Fibroblast of skin of scalp (primary cell): ENCODE results near the gene SLTM.
"Not testable (repeated sequence)": the region's sequence is repeated elsewhere in the genome, so short reads cannot be mapped to it uniquely, and the experiment has no call there.

Experiments
- DNase-seq: peaks from one replicate; pipeline ENCODE4 v3.0.0-alpha.2; 2013

The SLTM gene

GRCh38 chr15:58926823-58927222 lies 6.7 kb downstream of the SLTM start:
- no peak for DNase-seq

- peak; percentile 33 for DNase-seq
These were observed 9.2 kb downstream of the SLTM start for GRCh38 chr15:58924327-58924726.

- no peak for DNase-seq
These were observed 9.7 kb downstream of the SLTM start for GRCh38 chr15:58923696-58924300.

GRCh38 chr15:58923284-58923683 lies 10.2 kb downstream of the SLTM start:
- DNase-seq = no peak

GRCh38 chr15:58921267-58921790 lies 12.2 kb downstream of the SLTM start:
- DNase-seq = no peak

GRCh38 chr15:58920447-58920846 lies 13.0 kb downstream of the SLTM start:
- not testable (repeated sequence) for DNase-seq

GRCh38 chr15:58919232-58919631 lies 14.2 kb downstream of the SLTM start:
- no peak for DNase-seq

GRCh38 chr15:58918239-58918638 lies 15.2 kb downstream of the SLTM start:
- no peak for DNase-seq

- not testable (repeated sequence) for DNase-seq
These were observed 15.8 kb downstream of the SLTM start for GRCh38 chr15:58917613-58918129.

- no peak for DNase-seq
These were observed 16.5 kb downstream of the SLTM start for GRCh38 chr15:58916962-58917361.

GRCh38 chr15:58910456-58910855 lies 23.0 kb downstream of the SLTM start:
- DNase-seq = no peak

- no peak for DNase-seq
These were observed 23.9 kb downstream of the SLTM start for GRCh38 chr15:58909616-58910015.

- no peak for DNase-seq
These were observed 24.7 kb downstream of the SLTM start for GRCh38 chr15:58908550-58909309.

- no peak for DNase-seq
These were observed 32.8 kb downstream of the SLTM start for GRCh38 chr15:58900631-58901030.

- no peak for DNase-seq
These were observed 35.3 kb downstream of the SLTM start for GRCh38 chr15:58898150-58898680.

- DNase-seq = no peak
These were observed 44.1 kb downstream of the SLTM start for GRCh38 chr15:58889363-58889762.

GRCh38 chr15:58886921-58887320 lies 46.6 kb downstream of the SLTM start:
- no peak for DNase-seq

- not testable (repeated sequence) for DNase-seq
These were observed 49.6 kb downstream of the SLTM start for GRCh38 chr15:58883926-58884325.

GRCh38 chr15:58882243-58882642 lies 51.2 kb downstream of the SLTM start:
- no peak for DNase-seq

- DNase-seq = no peak
These were observed 53.2 kb downstream of the SLTM start for GRCh38 chr15:58880320-58880719.

- no peak for DNase-seq
These were observed 55.3 kb downstream of the SLTM start for GRCh38 chr15:58877999-58878825.

GRCh38 chr15:58876306-58877106 lies 57.0 kb downstream of the SLTM start:
- DNase-seq = no peak
